NCI-H2227 (cell line): Measurements from ENCODE around the gene EMP2.

Experiments
- DNase-seq: peaks from one replicate; lab custom pipeline; 2025; ENCODE audit not compliant: unreplicated experiment; lab: John Stamatoyannopoulos, UW

Gene EMP2

DNA sequence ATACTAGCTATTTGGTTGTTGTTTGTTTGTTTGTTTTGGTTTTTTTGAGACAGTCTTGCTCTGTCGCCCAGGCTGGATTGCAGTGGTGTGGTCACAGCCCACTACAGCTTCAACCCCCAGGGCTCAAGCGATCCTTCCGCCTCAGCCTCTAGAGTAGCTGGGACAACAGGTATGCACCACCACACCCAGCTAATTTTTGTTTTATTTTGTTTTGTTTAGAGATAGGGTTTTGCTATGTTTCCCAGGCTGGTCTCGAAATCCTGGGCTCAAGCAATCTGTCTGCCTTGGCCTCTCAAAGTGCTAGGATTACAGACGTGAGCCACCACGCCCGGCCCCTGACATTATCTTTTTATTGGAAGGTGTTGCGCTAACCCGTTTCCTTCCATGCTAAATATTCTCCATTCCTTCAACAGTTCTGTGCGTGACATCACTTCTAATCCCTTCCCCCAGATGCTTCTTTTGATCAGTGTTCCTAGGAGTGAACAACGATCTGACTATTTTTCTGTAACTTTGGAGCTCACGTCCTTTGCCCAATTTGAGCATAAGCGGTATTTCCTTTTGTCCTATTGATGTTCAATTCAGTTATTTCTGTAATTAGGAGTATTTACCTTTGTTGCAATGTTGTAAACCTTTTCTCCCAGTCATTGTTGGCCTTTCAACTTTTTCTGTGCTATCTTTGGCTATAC, 30.2 kb upstream of the EMP2 start:
- DNase-seq = no peak

DNA sequence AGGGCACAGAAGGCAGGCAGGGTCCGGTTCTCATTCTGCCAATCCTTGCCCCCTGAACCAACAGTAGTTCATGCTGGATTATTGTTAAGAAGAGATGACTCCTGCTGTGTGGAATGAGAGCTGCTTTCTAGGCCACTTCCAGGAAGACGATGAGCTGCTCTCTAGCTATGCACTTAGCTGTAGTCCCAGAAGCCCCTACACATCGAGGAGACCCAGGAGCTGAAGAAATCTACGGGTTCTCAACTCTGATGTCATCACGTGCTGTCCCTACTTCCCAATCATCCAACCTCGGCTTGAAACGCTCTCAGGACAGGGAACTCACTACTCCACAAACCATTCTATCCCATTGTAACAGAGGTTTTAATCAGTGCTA, 29.0 kb upstream of the EMP2 start:
- DNase-seq = no peak

DNA sequence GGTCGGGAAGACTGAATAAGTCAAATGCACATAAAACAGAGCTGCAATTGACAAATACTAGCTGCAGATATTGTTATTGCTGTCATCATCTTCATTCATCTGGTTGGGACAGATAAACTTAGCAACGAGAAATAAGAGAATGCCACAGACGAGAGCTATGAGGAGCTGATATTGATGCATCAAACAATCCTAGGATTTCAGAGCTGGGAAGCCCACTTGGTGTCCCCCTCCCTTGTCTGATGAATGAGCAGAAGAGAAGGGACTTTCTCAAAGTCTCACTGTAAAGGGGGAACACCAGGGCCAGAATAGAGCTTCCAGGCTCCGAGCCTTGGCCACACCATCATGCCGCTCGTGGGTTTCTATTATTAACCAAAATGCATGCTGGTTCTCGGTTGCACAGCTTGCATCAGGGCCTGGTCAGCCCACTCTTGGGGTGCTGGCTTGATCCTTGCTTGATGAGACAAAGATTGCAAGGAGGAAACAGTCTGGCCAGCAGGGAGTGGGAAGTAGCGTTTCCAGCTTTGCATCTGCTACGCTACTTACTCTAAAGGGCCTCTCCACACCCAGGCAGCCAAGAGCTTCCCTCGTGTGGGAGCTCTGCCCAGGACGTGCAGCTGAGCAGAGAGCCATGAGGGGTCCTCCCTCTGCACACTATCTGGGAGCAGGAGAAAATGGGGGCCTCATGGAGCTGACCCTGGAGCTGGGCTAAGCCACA, 28.4 kb upstream of the EMP2 start:
- DNase-seq = no peak

DNA sequence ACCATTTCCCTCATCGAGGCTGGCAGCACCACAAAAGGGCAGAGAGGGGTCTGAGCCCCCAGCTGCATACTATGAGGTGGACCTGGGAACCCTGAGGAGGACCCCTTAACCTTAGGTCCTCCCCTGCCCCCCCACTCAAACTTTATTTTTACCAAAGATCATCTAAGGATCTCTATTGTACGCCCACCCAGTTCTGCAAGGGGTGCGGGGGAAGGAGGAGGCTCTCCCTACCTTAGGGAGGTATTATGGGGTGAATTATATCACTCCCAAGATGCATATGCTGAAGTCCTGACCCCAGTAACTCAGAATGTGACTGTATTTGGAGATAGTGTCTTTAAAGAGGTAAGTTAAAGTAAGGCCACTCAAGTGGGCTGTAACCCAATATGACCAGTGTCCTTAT, 26.8 kb upstream of the EMP2 start:
- no peak for DNase-seq

DNA sequence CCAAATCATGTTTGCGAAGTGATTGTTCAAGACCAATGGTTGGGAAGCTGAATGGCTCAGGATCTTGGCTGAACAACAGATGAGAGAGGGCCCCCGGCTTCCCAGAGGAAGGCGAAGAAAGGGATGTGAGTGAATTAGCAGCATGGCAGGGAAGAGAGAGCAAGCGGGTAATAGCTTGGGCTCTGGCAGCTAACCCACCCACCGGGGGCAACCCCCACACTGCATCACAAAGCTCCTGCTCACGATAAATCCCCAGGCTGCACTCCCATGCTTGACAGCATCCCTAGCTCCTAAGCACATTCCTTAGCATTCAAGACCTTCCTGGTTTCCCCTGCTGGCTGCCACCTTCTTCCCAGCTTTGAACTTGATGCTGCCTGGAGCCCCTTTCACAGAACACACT, 26.2 kb upstream of the EMP2 start:
- DNase-seq = no peak

DNA sequence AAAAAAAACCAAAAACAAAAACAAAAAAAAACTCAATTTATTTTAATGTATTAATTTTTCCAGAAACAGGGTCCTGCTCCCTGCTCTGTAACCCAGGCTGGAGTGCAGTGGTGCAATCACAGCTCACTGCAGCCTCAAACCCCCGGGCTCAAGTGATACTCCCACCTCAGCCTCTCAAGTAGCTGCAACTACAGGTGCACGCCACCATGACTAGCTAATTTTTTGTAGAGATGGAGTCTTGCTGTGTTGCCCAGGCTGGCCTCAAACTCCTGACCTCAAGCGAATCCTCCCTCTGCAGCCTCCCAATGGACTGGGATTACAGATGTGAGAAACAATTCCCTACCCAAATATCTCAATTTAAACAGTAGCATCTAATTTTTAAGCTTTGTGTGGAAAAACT, 25.2 kb upstream of the EMP2 start:
- DNase-seq = no peak

DNA sequence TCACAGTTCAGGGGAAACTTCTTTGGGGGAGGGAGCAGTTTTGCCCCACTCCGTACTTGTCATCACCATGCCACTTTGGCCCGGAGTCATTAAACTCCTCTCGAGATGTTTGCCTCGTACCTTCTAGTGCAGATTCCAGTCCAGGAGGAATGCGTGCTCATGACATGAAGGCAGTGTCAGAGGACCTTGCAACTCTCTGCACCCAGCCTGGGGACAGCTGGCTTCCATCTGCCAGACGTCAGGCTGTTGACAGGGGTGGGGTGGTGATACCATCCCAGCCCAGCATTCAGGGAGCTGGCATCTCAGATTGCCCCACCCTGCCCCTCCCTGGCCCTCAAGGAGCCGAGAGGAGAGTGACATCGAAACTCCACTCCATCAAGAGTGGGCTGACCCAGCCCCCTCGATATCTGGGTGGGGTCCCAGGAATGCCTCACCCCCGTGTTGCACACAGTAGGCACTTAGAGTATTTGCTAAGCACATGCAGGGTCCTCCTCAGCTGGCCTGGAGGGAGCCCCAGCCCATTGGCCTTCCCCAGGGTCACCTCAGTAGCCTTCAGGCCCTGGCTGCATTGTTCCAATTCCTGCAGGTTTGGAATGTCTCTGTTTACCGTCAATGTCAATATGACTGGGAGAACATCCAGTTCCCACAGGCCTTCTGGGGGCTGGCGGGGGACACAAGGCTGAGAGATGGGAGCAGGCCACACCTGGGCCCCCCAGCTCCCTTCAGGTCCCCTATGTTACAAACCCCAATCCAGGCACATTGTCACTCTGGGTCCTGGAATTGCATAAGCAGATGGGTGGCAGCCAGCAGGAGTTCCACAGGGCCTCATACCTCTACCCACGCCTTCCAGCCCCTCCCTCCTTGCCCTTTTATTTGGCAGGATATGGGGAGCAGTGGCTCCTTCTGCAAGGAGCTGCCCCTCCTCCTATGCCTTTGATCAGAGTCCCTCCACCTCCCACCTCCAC, 21.3 kb upstream of the EMP2 start:
- DNase-seq = no peak

DNA sequence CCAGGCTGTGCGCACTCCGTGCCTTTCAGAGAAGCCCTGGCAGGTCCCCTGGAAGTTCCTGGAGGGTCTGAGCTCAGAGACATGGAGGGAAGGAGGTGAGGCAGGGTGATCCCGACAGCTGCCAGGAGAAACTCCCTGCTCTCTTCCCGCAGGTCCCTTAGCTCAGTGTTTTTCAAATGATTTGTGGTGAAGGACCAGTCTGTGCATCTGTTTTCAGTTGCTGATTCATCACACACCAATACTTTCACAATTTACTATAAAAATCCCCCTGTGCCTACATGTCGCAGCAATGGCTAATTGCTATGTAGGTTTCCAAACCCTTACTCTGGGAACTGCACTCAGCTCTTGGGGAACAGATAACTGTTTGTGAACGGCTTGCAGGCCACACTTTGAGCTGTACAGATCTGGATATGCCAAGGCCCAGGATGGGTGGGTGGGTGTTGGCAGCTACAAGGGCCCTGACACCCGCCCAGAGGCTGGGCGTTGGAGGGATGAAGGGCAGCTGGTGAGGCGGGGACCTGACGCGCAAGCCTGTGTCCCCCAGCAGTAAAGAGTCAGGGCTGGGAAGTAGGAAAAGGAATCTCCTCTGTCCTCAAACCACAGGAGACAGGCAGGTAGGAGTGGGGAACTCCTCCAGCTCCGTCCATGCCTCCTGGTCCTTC, 20.5 kb upstream of the EMP2 start:
- DNase-seq = no peak

DNA sequence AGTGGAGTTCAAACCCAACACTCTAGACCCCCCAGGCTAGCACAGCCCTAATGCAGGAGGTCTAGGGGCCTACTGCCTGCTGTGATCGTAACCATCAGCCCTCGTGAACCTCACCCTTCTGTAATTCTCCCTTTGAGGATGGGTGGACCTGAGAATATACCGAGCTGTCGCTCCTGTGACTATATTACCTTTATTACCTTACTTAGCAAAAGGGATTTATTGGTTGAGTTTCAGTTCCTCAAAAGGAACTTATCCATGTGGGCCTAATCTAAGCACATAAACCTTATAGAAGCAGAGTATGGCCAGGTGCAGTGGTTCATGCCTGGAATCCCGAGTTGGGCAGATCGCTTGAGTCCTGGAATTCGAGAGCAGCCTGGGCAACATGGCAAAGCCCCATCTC, 19.2 kb upstream of the EMP2 start:
- no peak for DNase-seq

DNA sequence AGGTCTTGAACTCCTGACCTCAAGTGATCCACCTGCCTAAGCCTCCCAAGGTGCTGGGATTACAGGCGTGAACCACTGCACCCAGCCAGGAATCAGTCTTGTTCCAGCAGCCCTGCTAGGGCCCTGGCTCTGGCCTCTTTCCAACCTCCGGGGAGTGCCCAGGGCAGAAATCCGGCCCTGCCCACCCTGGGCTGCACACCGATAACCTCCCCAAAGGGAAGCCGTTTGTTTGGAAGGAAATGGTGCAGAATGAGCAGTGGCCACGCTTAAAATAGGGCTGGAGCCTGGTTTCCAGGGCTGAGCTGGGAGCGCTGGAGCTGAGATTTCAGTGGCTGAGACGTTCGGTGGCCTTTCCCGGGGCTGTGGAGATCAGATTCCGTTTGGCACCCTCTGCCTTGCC, 17.8 kb upstream of the EMP2 start:
- DNase-seq = no peak

DNA sequence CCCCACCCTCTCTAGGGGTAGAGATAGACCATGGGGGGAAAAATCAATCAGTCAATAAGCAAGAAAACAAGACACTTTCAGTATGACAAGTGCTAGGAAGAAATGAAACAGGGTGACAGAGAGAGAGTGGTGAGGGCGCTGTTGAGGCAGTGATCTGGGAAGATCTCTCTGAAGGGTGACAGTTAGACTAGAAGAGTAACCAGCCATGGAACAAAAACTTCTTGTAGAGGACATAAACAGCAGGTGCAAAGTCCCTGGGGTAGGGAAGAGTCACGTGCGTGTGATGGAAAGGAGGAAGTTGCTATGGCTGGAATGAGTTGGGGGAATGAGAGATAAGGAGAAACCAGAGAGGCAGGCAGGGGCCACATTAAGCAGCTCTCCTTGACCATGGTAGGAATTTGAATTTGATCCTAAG, 16.8 kb upstream of the EMP2 start:
- DNase-seq = no peak

DNA sequence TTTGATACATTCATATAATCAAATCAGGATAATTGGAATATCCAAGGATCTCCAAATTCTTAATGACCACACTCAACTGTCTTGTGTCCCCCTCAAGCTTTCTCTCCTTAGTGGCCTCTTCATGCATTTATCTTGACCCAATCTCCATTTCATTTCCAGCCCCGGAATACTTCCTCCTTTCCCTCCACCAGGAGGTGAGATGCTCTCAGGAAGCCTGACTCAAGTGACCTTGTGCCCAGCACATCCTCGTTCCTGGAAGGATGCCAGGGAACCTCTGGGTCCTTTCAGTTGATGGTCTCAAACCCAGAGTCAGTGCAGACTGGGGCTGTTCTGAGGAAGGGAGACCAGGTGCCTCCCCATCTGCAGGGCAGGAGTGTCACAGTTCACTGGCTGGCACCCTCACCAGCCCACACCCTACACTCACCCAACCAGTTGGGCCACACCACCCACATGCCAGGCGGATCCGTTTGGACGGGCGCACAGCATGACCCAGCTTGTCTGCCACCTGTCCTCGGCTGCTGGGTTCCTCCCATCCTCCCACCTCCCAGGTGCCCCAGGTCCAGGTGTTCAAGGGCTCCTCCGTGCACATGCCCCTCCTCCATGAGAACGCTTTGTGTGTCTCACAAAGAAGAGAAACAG, 14.0 kb upstream of the EMP2 start:
- DNase-seq = no peak

DNA sequence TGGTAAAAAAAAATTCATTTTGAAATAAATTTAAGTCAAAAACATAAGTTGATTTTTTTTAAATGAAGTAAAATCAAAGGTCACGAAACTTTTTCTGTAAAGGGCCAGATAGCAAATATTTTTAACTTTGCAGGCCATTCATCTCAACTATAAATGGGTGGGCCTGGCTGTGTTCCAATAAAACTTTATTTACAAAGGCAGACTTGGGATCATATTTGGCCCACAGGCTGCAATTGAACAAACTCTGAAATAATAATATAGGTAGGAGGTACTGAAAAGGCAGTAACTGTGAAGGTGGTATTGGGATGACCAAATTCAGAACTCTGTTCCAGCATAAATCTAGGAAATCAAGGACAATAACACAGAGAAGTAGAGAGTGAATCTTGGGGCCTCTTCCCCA, 12.2 kb upstream of the EMP2 start:
- no peak for DNase-seq

DNA sequence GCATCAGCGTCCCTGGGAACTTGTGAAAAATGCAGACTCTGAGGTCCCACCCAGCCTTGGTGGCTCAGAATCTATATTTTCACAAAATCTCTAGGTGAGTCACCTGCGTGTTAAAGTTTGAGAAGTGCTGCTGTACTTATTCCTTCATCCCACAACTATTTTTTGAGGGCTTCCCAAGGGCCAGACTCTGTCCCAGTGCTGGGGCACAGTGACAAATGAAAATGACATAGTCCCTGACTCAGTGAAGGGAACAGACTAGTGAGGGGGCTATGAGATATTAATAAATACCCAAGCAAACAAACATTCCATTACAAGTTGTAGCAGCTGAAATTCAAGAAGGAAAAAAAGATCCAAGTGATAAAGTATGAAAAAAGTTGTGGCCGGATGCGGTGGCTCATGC, 9.9 kb upstream of the EMP2 start:
- DNase-seq = no peak

DNA sequence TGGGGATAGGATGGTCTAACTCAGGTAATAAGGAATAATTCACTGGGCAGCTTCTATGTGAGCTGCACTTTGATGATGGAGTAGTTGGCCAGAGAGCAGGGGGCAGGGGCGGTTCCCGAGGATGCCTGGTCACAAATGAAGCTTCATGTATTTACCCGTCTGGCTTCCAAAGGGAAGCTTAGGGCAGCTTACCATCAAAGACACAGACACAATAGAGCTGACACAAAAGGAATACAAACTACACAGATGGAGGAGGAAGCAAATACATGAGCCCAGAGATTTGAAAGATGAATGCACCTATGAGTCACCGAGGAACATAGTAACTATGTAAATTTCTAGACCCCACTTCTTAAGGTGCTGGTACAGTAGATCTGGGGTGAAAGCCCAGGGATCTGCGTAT, 8.7 kb upstream of the EMP2 start:
- no peak for DNase-seq

DNA sequence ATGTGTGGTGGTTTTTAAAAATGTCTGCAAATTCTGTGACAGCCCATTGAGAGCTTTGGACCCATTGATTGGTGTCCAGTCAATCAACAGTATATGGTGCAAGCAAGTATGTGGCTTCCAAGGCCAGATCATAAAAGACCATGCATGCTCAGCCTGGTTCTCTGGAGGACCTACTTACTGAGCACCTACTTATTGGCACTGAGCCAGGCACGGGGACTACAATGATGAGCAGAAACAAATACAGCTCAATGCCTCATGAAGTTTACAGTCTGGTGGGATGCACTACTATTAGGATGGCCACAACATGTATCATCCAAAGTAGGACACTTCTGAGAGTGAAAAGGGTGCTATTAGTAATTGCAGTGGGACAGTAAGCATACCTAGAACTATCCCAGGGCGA, 7.2 kb upstream of the EMP2 start:
- DNase-seq = no peak

DNA sequence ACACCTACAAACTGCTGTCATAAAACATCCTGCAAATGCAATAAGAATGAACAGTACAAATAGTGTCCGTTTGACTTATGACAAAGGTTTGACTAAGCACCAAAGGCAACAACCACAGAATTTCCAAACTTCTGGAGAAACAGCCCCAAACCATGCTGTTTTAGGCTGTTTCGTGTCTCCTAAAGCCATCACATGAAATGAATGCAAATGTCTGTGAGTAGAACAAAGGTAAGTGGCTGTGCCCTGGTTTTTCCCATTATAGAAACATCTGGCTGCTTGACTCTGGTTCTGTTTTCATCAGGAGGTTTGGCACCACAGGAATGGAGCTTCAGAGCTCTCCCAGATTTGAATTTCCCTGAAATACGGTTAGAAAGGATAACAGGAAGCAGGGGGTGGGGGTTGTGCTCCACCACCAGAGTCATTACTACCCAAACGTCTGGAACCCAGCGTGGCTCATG, 4.6 kb upstream of the EMP2 start:
- DNase-seq = no peak

DNA sequence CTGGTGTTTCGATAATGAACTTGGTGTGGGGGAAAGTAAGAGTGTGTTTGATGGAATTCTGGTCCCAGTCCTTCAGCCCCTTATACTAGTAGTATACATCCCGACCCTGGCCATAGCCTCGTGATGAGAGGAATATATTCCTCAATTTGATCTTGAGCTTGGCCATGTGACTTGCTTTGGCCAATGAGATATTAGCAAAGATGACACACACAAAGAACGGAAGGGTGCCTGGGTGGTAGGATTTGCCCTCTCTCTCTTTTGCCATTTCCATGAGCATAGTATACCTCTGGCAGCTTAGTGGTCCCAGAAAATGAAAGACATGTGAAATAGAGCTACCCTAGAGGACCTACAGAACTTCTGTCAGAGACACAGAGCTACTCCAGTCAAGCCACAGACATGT, 2.9 kb upstream of the EMP2 start:
- no peak for DNase-seq

DNA sequence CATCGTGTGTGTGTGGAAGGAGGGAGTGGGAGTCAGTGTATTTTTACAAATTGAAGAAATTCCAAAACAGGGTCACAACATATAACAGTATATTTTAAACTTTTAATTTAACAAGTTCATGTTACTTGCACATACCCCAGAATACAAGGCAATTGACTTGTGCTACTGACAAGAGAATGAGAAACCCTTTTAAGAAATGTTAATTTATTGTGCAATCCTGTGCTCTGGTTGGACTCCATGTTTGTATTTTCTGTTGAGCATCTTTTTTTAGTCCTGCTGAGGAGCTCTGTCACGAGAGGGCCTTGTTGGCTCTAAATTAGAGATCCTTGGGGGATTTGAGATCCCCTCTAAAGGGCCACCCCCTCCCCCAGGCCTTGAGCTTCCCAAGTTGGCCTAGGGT, 1.1 kb upstream of the EMP2 start:
- no peak for DNase-seq

DNA sequence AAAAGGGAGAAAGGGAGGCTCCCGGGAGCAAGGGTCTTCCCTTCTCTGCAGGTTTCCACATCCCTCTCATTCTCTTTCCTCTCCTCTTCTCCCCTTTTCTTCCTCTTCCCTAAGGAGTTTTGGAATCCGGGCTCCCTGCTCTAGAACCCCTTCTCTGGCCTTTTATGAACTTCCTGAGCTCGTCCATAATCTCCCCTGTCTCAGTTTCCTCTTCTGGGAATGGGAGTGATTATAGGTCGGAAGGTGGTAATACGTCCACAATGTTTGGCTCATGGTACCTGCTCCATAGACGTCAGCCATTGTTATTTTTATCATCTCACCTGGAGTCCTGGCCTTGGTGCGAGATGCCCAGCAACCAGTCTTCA, 467 bp upstream of the EMP2 start:
- DNase-seq = no peak

DNA sequence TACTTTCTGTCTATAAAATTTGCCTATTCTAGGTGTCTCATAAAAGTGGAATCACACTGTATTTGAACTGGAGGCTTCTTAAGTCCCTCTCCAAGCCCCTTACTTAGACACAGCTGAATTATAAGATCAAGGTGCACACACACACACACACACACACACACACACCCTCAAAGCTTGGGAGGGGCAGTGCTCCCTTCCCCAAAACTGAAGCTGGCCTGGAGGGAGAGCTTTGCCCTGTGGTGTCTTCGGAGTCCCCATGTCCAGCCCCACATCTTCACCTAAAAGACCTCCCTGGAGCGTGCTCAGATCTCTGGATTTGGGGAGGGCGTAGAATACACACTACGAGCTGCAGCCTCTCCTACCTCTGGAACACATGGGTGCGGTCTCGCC, 828 bp downstream of the EMP2 start:
- DNase-seq = no peak
